Right forelimb (tissue), 1 donor: ENCODE data around the gene NFASC.

Experiments used
- DNase-seq: peaks from one replicate; pipeline ENCODE4 v3.0.0-alpha.2; 2018

NFASC gene

GRCh38 chr1:205046870-205047269 lies 176.2 kb downstream of the NFASC start:
- no peak for DNase-seq

- DNase-seq, result no peak
Observed at GRCh38 chr1:205047764-205048231, 177.1 kb downstream of the NFASC start.

- no peak for DNase-seq
Observed at GRCh38 chr1:205048382-205048781, 177.7 kb downstream of the NFASC start.

GRCh38 chr1:205049479-205049878 lies 178.8 kb downstream of the NFASC start:
- no peak for DNase-seq

- DNase-seq, result no peak
Observed at GRCh38 chr1:205052690-205053089, 182.0 kb downstream of the NFASC start.

GRCh38 chr1:205053296-205053695 lies 182.6 kb downstream of the NFASC start:
- no peak for DNase-seq

GRCh38 chr1:205054013-205054412 lies 183.4 kb downstream of the NFASC start:
- DNase-seq, result no peak

GRCh38 chr1:205056188-205056611 lies 185.5 kb downstream of the NFASC start:
- DNase-seq, result no peak

- no peak for DNase-seq
Observed at GRCh38 chr1:205056956-205057568, 186.4 kb downstream of the NFASC start.

- DNase-seq, result no peak
Observed at GRCh38 chr1:205057808-205058575, 187.3 kb downstream of the NFASC start.

GRCh38 chr1:205058853-205059252 lies 188.2 kb downstream of the NFASC start:
- DNase-seq, result no peak

GRCh38 chr1:205059660-205060059 lies 189.0 kb downstream of the NFASC start:
- DNase-seq, result no peak

GRCh38 chr1:205060746-205061145 lies 190.1 kb downstream of the NFASC start:
- DNase-seq, result no peak

GRCh38 chr1:205061227-205061626 lies 190.6 kb downstream of the NFASC start:
- no peak for DNase-seq

GRCh38 chr1:205061665-205062069 lies 191.0 kb downstream of the NFASC start:
- peak; percentile 91 for DNase-seq

GRCh38 chr1:205062319-205062718 lies 191.7 kb downstream of the NFASC start:
- DNase-seq, result no peak

- DNase-seq, result no peak
Observed at GRCh38 chr1:205062895-205063294, 192.2 kb downstream of the NFASC start.

GRCh38 chr1:205064301-205064700 lies 193.6 kb downstream of the NFASC start:
- DNase-seq, result no peak

- DNase-seq, result no peak
Observed at GRCh38 chr1:205064741-205065316, 194.2 kb downstream of the NFASC start.

GRCh38 chr1:205065666-205066065 lies 195.0 kb downstream of the NFASC start:
- DNase-seq, result no peak

GRCh38 chr1:205066141-205066818 lies 195.6 kb downstream of the NFASC start:
- no peak for DNase-seq

GRCh38 chr1:205067031-205067430 lies 196.4 kb downstream of the NFASC start:
- DNase-seq, result no peak

- DNase-seq, result no peak
Observed at GRCh38 chr1:205068001-205068400, 197.3 kb downstream of the NFASC start.
